ENCODE measurements around the gene COL1A2.

DNA sequence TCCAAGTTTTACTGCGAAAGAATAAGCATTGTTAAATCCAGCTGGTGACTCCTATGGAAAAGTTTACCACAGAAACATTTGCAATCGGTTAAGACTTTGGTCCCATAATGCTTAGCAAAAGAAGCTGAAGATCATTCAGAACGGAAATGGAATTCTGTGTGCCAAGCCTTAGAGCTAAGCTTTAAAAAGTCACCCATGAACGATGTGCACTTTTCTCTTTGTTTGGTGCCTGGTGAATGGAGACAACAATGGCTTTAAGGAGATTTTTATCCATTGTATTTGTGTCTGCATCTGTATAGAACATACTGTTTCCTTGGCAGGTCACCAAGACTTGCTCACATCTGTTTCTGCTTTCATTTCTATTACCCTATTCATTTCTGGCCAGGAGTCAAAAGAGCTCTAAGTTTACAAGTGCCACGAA lies 26.3 kb upstream of the COL1A2 start:
- TF ChIP-seq POLR2A (IDR thresholded peaks at IDR 0.05) (no peak), POLR2AphosphoS5 (IDR thresholded peaks at IDR 0.05) (no peak), CTCF (IDR thresholded peaks at IDR 0.05) (no peak), EP300 (IDR thresholded peaks at IDR 0.05) (no peak)
